GM19035 (cell line): ENCODE results near the gene OCRL.
"Not testable (repeated sequence)": the region's sequence is repeated elsewhere in the genome, so short reads cannot be mapped to it uniquely, and the experiment has no call there.

Experiments used
- ATAC-seq: cut with Tn5 transposase; IDR thresholded peaks from one replicate; pipeline ENCODE4 v1.9.1; 2021; ENCODE audit not compliant: unreplicated experiment

Gene OCRL

GRCh38 chrX:129534816-129535578 lies 5.1 kb upstream of the OCRL start:
- no peak for ATAC-seq

- peak; percentile 17 for ATAC-seq
Observed at GRCh38 chrX:129540722-129541184, 694 bp downstream of the OCRL start.

- no peak for ATAC-seq
Observed at GRCh38 chrX:129544780-129545179, 4.7 kb downstream of the OCRL start.

- ATAC-seq: no peak
Observed at GRCh38 chrX:129545408-129545807, 5.3 kb downstream of the OCRL start.

GRCh38 chrX:129549124-129549523 lies 9.1 kb downstream of the OCRL start:
- ATAC-seq: no peak

- ATAC-seq: peak; percentile 98
Observed at GRCh38 chrX:129553619-129554288, 13.7 kb downstream of the OCRL start.

GRCh38 chrX:129554816-129555215 lies 14.8 kb downstream of the OCRL start:
- ATAC-seq: not testable (repeated sequence)

GRCh38 chrX:129556806-129557315 lies 16.8 kb downstream of the OCRL start:
- ATAC-seq: no peak

GRCh38 chrX:129557844-129558480 lies 17.9 kb downstream of the OCRL start:
- ATAC-seq: no peak

GRCh38 chrX:129559783-129560182 lies 19.7 kb downstream of the OCRL start:
- no peak for ATAC-seq

- ATAC-seq: no peak
Observed at GRCh38 chrX:129561453-129561852, 21.4 kb downstream of the OCRL start.

GRCh38 chrX:129564345-129564744 lies 24.3 kb downstream of the OCRL start:
- not testable (repeated sequence) for ATAC-seq

- no peak for ATAC-seq
Observed at GRCh38 chrX:129565046-129565650, 25.1 kb downstream of the OCRL start.

GRCh38 chrX:129566073-129566472 lies 26.0 kb downstream of the OCRL start:
- ATAC-seq: no peak

- no peak for ATAC-seq
Observed at GRCh38 chrX:129568349-129568748, 28.3 kb downstream of the OCRL start.

GRCh38 chrX:129572422-129572821 lies 32.4 kb downstream of the OCRL start:
- no peak for ATAC-seq

GRCh38 chrX:129573652-129574051 lies 33.6 kb downstream of the OCRL start:
- not testable (repeated sequence) for ATAC-seq

- no peak for ATAC-seq
Observed at GRCh38 chrX:129574214-129574613, 34.2 kb downstream of the OCRL start.

GRCh38 chrX:129576539-129576938 lies 36.5 kb downstream of the OCRL start:
- ATAC-seq: no peak

- no peak for ATAC-seq
Observed at GRCh38 chrX:129577473-129577872, 37.4 kb downstream of the OCRL start.

- ATAC-seq: no peak
Observed at GRCh38 chrX:129577877-129578276, 37.8 kb downstream of the OCRL start.
